HCT116 (cell line): ENCODE results near the gene KLK5.

Experiments
- ATF3 ChIP-seq: IDR thresholded peaks from 2 replicates; pipeline ENCODE4 v1.6.1; 2012
- CEBPB ChIP-seq: IDR thresholded peaks from 2 replicates; pipeline ENCODE4 v1.6.1; 2012; ENCODE audit warnings: low read depth
- EZH2phosphoT487 ChIP-seq: fragments of 200-600 bp; IDR thresholded peaks from 2 replicates; pipeline ENCODE4 v1.6.1; 2018; ENCODE audit warnings: antibody characterized with exemption, borderline replicate concordance
- MAX ChIP-seq: IDR thresholded peaks from 2 replicates; pipeline ENCODE4 v1.6.1; 2012
- POLR2A ChIP-seq: IDR thresholded peaks from 2 replicates; pipeline ENCODE4 v1.7.0; 2011; ENCODE audit warnings: borderline replicate concordance; ENCODE audit not compliant: insufficient read depth, insufficient read length; ENCODE audit errors: extremely low read depth
- POLR2AphosphoS5 ChIP-seq: IDR thresholded peaks from 2 replicates; pipeline ENCODE4 v1.6.1; 2011; ENCODE audit warnings: mild to moderate bottlenecking, low read depth, low read length, moderate library complexity
- RAD21 ChIP-seq: IDR thresholded peaks from 2 replicates; pipeline ENCODE4 v1.6.1; 2012; ENCODE audit warnings: low read depth, mild to moderate bottlenecking
- SRF ChIP-seq: IDR thresholded peaks from 2 replicates; pipeline ENCODE4 v1.6.1; 2012; ENCODE audit warnings: low read depth
- TF ChIP-seq, protein P1 (sequence below), 3 experiments: fragments of 200-600 bp in 1 of 3; sonication (generic) in 1 of 3; IDR thresholded peaks in 2 of 3; conservative IDR thresholded peaks in 1 of 3; 2 replicates each; pipeline ENCODE4 v1.5.1; 2012 to 2017; ENCODE audit warnings: low read depth in 2 of 3, low read length in 2 of 3, antibody characterized with exemption in 1 of 3, borderline replicate concordance in 1 of 3, control low read depth in 1 of 3, mild to moderate bottlenecking in 1 of 3, mixed read lengths in 1 of 3, mixed run types in 1 of 3, moderate library complexity in 1 of 3; ENCODE audit not compliant: insufficient read depth in 1 of 3

DNA sequence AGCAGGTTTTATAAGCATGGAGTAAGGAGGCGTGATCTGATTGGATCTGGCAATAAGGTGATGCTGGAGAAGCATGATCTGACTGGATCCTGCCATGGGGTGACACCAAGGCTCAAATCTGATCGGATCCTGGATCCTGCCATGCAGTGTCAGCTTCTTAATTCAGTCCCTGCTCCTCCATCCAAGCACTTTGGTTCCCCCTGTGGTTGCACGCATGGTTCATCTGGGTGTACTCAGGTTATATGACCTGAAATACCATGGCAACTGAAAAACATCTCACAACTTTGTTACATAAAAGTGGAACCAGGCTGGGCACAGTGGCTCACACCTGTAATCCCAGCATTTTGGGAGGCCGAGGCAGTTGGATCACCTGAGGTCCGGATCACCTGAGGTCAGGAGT lies 24.0 kb downstream of the KLK5 start:
- TF ChIP-seq SRF (no peak), MAX (no peak), POLR2A (no peak), CEBPB (no peak), RAD21 (no peak), EZH2phosphoT487 (no peak), POLR2AphosphoS5 (no peak), ATF3 (no peak)
- TF ChIP-seq, protein P1, sequence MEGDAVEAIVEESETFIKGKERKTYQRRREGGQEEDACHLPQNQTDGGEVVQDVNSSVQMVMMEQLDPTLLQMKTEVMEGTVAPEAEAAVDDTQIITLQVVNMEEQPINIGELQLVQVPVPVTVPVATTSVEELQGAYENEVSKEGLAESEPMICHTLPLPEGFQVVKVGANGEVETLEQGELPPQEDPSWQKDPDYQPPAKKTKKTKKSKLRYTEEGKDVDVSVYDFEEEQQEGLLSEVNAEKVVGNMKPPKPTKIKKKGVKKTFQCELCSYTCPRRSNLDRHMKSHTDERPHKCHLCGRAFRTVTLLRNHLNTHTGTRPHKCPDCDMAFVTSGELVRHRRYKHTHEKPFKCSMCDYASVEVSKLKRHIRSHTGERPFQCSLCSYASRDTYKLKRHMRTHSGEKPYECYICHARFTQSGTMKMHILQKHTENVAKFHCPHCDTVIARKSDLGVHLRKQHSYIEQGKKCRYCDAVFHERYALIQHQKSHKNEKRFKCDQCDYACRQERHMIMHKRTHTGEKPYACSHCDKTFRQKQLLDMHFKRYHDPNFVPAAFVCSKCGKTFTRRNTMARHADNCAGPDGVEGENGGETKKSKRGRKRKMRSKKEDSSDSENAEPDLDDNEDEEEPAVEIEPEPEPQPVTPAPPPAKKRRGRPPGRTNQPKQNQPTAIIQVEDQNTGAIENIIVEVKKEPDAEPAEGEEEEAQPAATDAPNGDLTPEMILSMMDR (IDR thresholded peaks at IDR 0.05 in 2 of 3, conservative IDR thresholded peaks at IDR 0.05 in 1 of 3; ENCODE audit: borderline replicate concordance in 1 of 3, insufficient read depth in 1 of 3, low read depth in 2 of 3, low read length in 2 of 3) = no peak
